ENCODE data around the gene ZNF805. TPM values are rescaled to one million over a fixed set of nuclear protein-coding genes. Genes with fewer than 3 reads are reported as not detected.

The ZNF805 gene
- total RNA-seq, 6 experiments from 2014 or later, result 10.7 to 12.8 (median 11.9) TPM

DNA sequence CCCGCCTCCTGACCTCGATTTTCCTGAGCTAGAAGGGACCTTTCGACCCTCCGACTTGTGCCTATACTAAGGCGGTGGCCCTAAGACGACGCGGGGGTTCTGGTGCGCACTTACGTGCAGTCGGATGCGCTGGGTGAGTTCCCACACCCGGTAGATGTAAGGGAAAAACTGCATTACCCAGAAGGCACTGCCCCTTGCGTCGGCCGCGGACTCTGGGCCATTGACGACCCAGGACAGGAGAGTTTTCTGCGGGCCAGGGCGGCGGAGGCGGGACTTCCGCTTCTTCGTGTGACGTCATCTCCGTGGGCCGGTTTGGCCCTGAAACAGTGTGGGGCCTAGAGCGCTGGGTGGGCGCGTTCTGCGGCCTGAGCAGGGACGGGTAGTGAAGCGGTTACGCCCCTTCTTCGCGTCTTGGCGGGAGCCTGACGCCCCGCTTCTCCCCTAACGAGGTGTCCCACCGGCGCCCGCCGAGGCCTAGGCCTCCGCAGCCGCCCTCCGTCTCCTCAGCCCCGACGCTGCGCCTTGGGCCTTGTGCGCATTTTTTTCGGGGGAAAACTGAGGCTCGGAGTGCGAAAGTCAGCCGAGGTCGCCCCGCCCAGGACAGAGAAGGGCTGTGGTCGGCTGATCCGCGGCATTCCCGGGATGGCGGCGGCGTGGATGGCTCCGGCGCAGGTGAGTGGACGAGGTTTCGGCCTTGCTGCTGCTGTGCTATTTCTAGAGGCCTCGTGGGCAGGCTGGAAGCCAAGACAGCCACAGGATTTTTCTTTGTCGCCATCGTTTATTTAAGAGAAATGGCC, 39.9 kb downstream of the ZNF805 start, which contains the start of gene ZNF460:
Gene ZNF460, plus strand, starts transcription at position 321 of the 797 bp plus-strand sequence. Its CDS starts 322 bp downstream, at position 643.
- H3K27me3 Mint-ChIP-seq (ENCODE audit: insufficient read depth), result peaks cover 2% of the 10 kb centered on the region
- TF ChIP-seq, protein P1, sequence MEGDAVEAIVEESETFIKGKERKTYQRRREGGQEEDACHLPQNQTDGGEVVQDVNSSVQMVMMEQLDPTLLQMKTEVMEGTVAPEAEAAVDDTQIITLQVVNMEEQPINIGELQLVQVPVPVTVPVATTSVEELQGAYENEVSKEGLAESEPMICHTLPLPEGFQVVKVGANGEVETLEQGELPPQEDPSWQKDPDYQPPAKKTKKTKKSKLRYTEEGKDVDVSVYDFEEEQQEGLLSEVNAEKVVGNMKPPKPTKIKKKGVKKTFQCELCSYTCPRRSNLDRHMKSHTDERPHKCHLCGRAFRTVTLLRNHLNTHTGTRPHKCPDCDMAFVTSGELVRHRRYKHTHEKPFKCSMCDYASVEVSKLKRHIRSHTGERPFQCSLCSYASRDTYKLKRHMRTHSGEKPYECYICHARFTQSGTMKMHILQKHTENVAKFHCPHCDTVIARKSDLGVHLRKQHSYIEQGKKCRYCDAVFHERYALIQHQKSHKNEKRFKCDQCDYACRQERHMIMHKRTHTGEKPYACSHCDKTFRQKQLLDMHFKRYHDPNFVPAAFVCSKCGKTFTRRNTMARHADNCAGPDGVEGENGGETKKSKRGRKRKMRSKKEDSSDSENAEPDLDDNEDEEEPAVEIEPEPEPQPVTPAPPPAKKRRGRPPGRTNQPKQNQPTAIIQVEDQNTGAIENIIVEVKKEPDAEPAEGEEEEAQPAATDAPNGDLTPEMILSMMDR (IDR thresholded peaks at IDR 0.05), result peak; percentile 49; the same call in 1 of the 2 replicates
- H3K27ac Mint-ChIP-seq, result no peak within 1 kb of the TSS
- peaks cover 36% of the 10 kb centered on the region for H3K4me1 Mint-ChIP-seq (ENCODE audit: low read depth)
- no peaks in the 10 kb centered on the region for H3K9me3 Mint-ChIP-seq
- no peak within 1 kb of the TSS for H3K4me3 Mint-ChIP-seq
- peaks cover 29% of the 10 kb centered on the region for H3K36me3 Mint-ChIP-seq (ENCODE audit: low read depth)
- peak; percentile 96 for DNase-seq

DNA sequence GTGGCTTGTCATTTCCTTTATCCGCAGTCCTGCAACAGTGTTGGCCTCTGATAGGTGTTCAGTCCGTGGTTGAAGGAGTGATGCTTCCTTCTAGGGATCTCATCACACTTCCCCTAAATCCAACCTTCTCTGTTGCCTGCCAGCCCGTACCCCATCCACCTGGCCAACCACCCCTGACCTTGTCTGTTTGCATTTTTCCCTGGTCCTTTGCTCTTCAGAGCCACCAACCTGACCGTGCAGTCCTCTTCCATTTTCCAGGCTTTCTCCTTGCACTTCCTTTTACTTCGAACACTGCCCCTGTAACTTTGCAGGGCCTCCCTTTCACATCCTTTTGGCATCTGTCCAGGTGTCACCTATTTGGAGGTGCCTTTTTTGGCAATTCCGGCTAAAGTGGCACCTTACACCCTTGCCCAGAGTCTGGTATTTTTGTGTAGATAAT, 40.5 kb downstream of the ZNF805 start:
- Mint-ChIP-seq H3K9me3 (no peaks in the 10 kb centered on the region), H3K4me3 (no peak overlapping the region), H3K27ac (no peak overlapping the region), H3K27me3 (ENCODE audit: insufficient read depth) (peaks cover 2% of the 10 kb centered on the region), H3K36me3 (ENCODE audit: low read depth) (peaks cover 33% of the 10 kb centered on the region), H3K4me1 (ENCODE audit: low read depth) (peaks cover 36% of the 10 kb centered on the region)
- DNase-seq, result no peak
- TF ChIP-seq, protein P1 (IDR thresholded peaks at IDR 0.05), result no peak

DNA sequence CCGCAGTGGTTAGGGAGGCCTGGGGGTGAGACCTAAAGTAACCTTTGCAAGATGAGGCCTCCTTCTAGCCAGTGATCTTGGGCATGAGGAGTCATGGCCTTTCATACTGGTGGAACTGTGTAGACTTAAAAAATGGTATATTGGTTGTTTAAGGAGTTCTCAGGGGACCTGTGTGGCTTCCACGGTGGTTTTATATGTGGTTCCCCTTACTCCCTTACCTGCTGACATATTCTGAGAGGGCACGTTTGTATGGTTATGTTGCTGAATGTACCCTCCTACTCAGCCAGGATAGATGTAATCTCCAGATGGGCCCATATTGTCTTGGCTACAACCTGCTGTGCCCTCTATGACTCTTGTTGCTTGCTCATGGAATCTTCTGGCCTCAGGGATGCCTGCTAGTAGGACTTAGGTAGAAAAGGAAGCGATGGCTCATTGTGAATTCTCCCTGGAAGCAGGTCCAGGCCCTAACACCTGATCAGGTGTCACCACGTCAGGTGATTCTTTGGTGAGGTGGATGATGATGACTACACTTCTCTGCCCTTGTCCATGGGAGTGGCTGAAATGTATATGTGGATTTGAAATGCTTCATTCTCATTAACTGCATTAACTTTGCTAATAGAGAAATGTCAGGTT, 41.7 kb downstream of the ZNF805 start:
- H3K9me3 Mint-ChIP-seq, result no peaks in the 10 kb centered on the region
- H3K4me3 Mint-ChIP-seq, result no peak overlapping the region
- TF ChIP-seq, protein P1 (IDR thresholded peaks at IDR 0.05), result no peak
- H3K36me3 Mint-ChIP-seq (ENCODE audit: low read depth), result peaks cover 44% of the 10 kb centered on the region
- H3K4me1 Mint-ChIP-seq (ENCODE audit: low read depth), result peaks cover 36% of the 10 kb centered on the region
- no peak for DNase-seq
- peaks cover 2% of the 10 kb centered on the region for H3K27me3 Mint-ChIP-seq (ENCODE audit: insufficient read depth)
- peak overlapping the region; percentile 65; the same call in 1 of the 2 replicates for H3K27ac Mint-ChIP-seq

DNA sequence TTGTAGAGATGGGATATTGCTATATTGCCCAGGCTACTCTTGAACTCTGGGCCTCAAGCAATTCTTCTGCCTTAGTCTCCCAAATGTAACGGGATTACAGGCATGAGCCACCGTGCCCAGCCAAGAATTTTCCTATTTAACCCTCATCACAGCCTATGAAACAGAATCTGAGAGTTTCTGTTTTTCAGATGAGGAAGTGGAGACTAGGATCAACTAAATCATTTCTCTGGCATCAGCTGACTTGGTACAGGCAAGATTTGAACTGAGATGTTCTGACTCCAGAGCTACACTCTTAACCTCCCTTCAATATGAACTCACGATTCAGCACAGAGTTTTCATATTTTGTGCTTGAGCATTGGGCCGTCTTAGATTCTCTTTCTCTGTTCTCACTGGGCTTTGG, 47.9 kb downstream of the ZNF805 start:
- no peak overlapping the region for H3K27ac Mint-ChIP-seq
- TF ChIP-seq, protein P1 (IDR thresholded peaks at IDR 0.05), result no peak
- peaks cover 4% of the 10 kb centered on the region for H3K27me3 Mint-ChIP-seq (ENCODE audit: insufficient read depth)
- H3K4me3 Mint-ChIP-seq, result no peak overlapping the region
- DNase-seq, result no peak
- 0 out of 2 replicates have a peak, but pooled peaks cover 4% of the 10 kb centered on the region for H3K4me1 Mint-ChIP-seq (ENCODE audit: low read depth)
- H3K9me3 Mint-ChIP-seq, result peaks cover 18% of the 10 kb centered on the region
- peaks cover 77% of the 10 kb centered on the region for H3K36me3 Mint-ChIP-seq (ENCODE audit: low read depth)

DNA sequence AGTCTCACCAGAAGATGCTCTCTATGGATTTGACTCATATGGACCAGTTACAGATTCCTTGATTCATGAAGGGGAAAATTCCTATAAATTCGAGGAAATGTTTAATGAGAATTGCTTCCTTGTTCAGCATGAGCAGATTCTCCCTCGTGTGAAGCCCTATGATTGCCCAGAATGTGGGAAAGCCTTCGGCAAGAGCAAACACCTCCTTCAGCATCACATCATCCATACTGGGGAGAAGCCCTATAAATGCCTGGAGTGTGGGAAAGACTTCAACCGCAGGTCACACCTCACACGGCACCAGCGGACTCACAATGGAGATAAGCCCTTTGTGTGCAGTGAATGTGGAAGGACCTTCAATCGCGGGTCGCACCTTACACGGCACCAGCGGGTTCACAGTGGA, 50.5 kb downstream of the ZNF805 start:
- H3K27me3 Mint-ChIP-seq (ENCODE audit: insufficient read depth), result peaks cover 6% of the 10 kb centered on the region
- no peak for DNase-seq
- TF ChIP-seq, protein P1 (IDR thresholded peaks at IDR 0.05), result no peak
- peaks cover 22% of the 10 kb centered on the region for H3K9me3 Mint-ChIP-seq
- H3K27ac Mint-ChIP-seq, result no peak overlapping the region
- H3K4me1 Mint-ChIP-seq (ENCODE audit: low read depth), result no peaks in the 10 kb centered on the region
- H3K4me3 Mint-ChIP-seq, result no peak overlapping the region
- peaks cover 92% of the 10 kb centered on the region for H3K36me3 Mint-ChIP-seq (ENCODE audit: low read depth)

All from HFFc6 (cell line).